ENCODE results near the gene ZBTB43.

DNA sequence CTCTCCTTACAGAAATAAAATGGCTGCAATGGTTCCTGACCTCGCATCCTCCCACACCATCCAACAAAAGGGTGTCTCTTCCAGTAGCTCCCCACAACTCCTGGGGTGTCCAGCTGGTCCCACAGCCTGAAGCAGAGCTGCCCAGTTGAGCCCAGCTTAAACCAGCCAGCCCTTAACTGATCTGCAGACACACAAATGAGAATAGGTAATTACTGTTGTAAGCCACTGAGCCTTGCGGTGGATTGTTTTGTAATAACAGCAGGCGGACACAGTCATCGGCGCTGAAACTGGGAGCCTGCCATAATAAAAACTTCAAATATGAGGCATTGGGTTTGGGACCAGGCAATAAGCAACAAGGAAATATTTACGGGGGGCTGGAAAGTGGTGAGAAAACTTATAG, 10.4 kb upstream of the ZBTB43 start:
- TF ChIP-seq, protein P1, sequence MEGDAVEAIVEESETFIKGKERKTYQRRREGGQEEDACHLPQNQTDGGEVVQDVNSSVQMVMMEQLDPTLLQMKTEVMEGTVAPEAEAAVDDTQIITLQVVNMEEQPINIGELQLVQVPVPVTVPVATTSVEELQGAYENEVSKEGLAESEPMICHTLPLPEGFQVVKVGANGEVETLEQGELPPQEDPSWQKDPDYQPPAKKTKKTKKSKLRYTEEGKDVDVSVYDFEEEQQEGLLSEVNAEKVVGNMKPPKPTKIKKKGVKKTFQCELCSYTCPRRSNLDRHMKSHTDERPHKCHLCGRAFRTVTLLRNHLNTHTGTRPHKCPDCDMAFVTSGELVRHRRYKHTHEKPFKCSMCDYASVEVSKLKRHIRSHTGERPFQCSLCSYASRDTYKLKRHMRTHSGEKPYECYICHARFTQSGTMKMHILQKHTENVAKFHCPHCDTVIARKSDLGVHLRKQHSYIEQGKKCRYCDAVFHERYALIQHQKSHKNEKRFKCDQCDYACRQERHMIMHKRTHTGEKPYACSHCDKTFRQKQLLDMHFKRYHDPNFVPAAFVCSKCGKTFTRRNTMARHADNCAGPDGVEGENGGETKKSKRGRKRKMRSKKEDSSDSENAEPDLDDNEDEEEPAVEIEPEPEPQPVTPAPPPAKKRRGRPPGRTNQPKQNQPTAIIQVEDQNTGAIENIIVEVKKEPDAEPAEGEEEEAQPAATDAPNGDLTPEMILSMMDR (IDR thresholded peaks at IDR 0.05) = no peak
- TF ChIP-seq POLR2A (IDR thresholded peaks at IDR 0.05) = no peak
